A549 (cell line): ENCODE measurements around the gene MED26. TPM values are rescaled to one million over a fixed set of nuclear protein-coding genes. Genes with fewer than 3 reads are reported as not detected.
A peak's percentile ranks its signal among the peaks of the same experiment; 100 is the strongest.

Source experiments
- ATAC-seq, 2 experiments: fragments of 200-7000 bp in 1 of 2; fragments of >200 bp in 1 of 2; cut with Nextera tagmentation in 1 of 2; cut with Tn5 transposase in 1 of 2; 3 replicates each; pipeline versions ENCODE4 v1.8.0 to v1.9.1; 2018 to 2020; ENCODE audit warnings: mild to moderate bottlenecking in 1 of 2, moderate library complexity in 1 of 2
- CTCF ChIA-PET: fragments of 300-600 bp; sonication (Branson Sonifier 250); formaldehyde crosslinking; extraction: SDS; loops from one replicate; lab custom pipeline; 2021; ENCODE audit warnings: antibody characterized with exemption, inconsistent platforms; lab: Yijun Ruan, JAX
- POLR2A ChIA-PET: fragments of 350-600 bp; formaldehyde crosslinking; extraction: SDS; loops from one replicate; lab custom pipeline; 2021; ENCODE audit warnings: antibody characterized with exemption, inconsistent platforms; lab: Yijun Ruan, JAX
- DNase-seq, 2 experiments: peaks; one replicate each; pipeline versions ENCODE4 v3.0.0 to v3.0.0-alpha.2; 2011 to 2016; ENCODE audit warnings: low read depth in 1 of 2, low spot score in 1 of 2
- FAIRE-seq: peaks from 2 replicates; lab custom pipeline; 2011; peaks lifted over from hg19 to GRCh38; lab: Jason Lieb, UNC
- H3K27ac ChIP-seq, 2 experiments: fragments of >200 bp; sonication (Bioruptor Twin); formaldehyde crosslinking; 3 replicates each; pipeline ENCODE4 v1.5.1; 2016 to 2017
- H3K4me1 ChIP-seq: fragments of >200 bp; sonication (Bioruptor Twin); formaldehyde crosslinking; 3 replicates; pipeline ENCODE4 v1.6.1; 2016
- H3K4me2 ChIP-seq: fragments of >200 bp; sonication (Bioruptor Twin); formaldehyde crosslinking; 3 replicates; pipeline ENCODE4 v1.6.1; 2016
- H3K4me3 ChIP-seq: fragments of >200 bp; sonication (Bioruptor Twin); formaldehyde crosslinking; 3 replicates; pipeline ENCODE4 v1.5.1; 2016
- H3K9me3 ChIP-seq: fragments of >200 bp; sonication (Bioruptor Twin); formaldehyde crosslinking; 3 replicates; pipeline ENCODE4 v1.6.1; 2016
- CBX8 ChIP-seq: fragments of 200-600 bp; sonication (generic); IDR thresholded peaks from 2 replicates; pipeline ENCODE4 v1.6.1; 2016
- CEBPB ChIP-seq, 2 experiments: fragments of >200 bp in 1 of 2; sonication (Bioruptor Twin) in 1 of 2; formaldehyde crosslinking in 1 of 2; IDR thresholded peaks; 2 replicates each; pipeline ENCODE4 v1.6.1; 2012 to 2016
- CHD2 ChIP-seq: fragments of 150-350 bp; IDR thresholded peaks from 2 replicates; pipeline ENCODE4 v1.6.1; 2014; ENCODE audit warnings: low read length; ENCODE audit not compliant: partially characterized antibody
- EP300 ChIP-seq, 2 experiments: fragments of >200 bp; sonication (Bioruptor Twin); formaldehyde crosslinking; IDR thresholded peaks; 2 replicates in 1 of 2; 3 replicates in 1 of 2; pipeline ENCODE4 v1.6.1; 2016 to 2017
- GATA3 ChIP-seq: IDR thresholded peaks from 2 replicates; pipeline ENCODE4 v1.6.1; 2012; ENCODE audit warnings: borderline replicate concordance
- HDAC2 ChIP-seq: fragments of 200-600 bp; sonication (generic); IDR thresholded peaks from 2 replicates; pipeline ENCODE4 v1.6.1; 2016
- HOXB5 ChIP-seq: fragments of 250-450 bp; sonication (Bioruptor Pico); IDR thresholded peaks from 2 replicates; pipeline ENCODE4 v1.5.0; 2020; ENCODE audit warnings: mild to moderate bottlenecking, moderate library complexity
- JUNB ChIP-seq: fragments of >200 bp; sonication (Bioruptor Twin); formaldehyde crosslinking; IDR thresholded peaks from 2 replicates; pipeline ENCODE4 v1.6.1; 2016
- KDM1A ChIP-seq: fragments of 200-600 bp; sonication (generic); IDR thresholded peaks from 2 replicates; pipeline ENCODE4 v1.6.1; 2016; ENCODE audit warnings: low read depth, mild to moderate bottlenecking
- KDM5A ChIP-seq: fragments of 200-600 bp; sonication (generic); IDR thresholded peaks from 2 replicates; pipeline ENCODE4 v1.6.1; 2016; ENCODE audit warnings: antibody characterized with exemption, mild to moderate bottlenecking
- MAFK ChIP-seq: fragments of 450-650 bp; IDR thresholded peaks from 2 replicates; pipeline ENCODE4 v1.6.1; 2014; ENCODE audit not compliant: partially characterized antibody
- NPAS2 ChIP-seq: fragments of 250-450 bp; sonication (Bioruptor Pico); IDR thresholded peaks from 2 replicates; pipeline ENCODE4 v1.8.0; 2022; ENCODE audit warnings: mild to moderate bottlenecking, moderate library complexity, borderline replicate concordance
- TFCP2L1 ChIP-seq: fragments of 250-450 bp; sonication (Bioruptor Pico); IDR thresholded peaks from 2 replicates; pipeline ENCODE4 v1.5.0; 2021; ENCODE audit warnings: mild to moderate bottlenecking
- TP53 ChIP-seq: fragments of 250-450 bp; sonication (Bioruptor Pico); IDR thresholded peaks from 2 replicates; pipeline ENCODE4 v1.5.0; 2021; ENCODE audit warnings: mild to moderate bottlenecking, moderate library complexity
- ZC3H11A ChIP-seq: fragments of 450-650 bp; IDR thresholded peaks from 2 replicates; pipeline ENCODE4 v1.6.1; 2014; ENCODE audit warnings: antibody characterized with exemption, mild to moderate bottlenecking
- WGBS: methylation state at CpG from one replicate; pipeline ENCODE4 v1.1.6; 2017; ENCODE audit errors: missing lambda C conversion rate; 5-methylcytosine and 5-hydroxymethylcytosine counted together
- polyA plus RNA-seq, 4 experiments: library from polyadenylated mRNA; depleted of rRNA in 3 of 4; stranded (reverse); fragments of >200 nt; fragmentation: RNase III in 1 of 4; extraction: RNeasy Plus Mini Kit Qiagen cat#74134 plus additional on column Dnase treatment in 1 of 4; gene quantifications; 2 replicates in 3 of 4; 3 replicates in 1 of 4; pipeline ENCODE4 v1.2.3, GENCODE V29; 2011 to 2017
- TF ChIP-seq, protein P1 (sequence below): IDR thresholded peaks from 2 replicates; pipeline ENCODE4 v1.6.1; 2012
- TF ChIP-seq, protein P2 (sequence below): fragments of 150-350 bp; IDR thresholded peaks from 2 replicates; pipeline ENCODE4 v1.6.1; 2014; ENCODE audit warnings: low read depth, mild to moderate bottlenecking, low read length
- TF ChIP-seq, protein P3 (sequence below): fragments of >200 bp; sonication (Bioruptor Twin); formaldehyde crosslinking; IDR thresholded peaks from 3 replicates; pipeline ENCODE4 v1.6.1; 2016

Gene MED26
- polyA plus RNA-seq, 2 of the 4 experiments (the other 2 are of a cell fraction), result 2.4 to 3.6 TPM

DNA sequence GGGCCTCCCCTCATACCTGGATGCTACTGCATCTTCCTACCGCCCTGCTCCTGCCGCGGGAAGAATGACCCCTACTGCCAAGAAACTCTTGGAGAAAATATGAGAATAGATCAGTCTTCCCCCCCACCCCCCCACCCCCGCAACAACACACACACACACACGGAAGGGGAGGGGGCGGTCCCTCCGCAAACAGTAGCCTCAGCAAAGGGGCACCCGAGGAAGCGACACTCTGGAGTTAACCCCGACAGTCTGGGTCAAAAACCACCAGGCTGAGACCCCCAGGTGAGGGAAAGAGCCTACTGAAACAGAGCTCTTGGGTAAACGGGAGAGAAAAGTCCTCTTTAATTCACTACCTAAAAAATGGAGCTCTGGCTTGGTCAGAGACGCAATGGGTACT, 1.2 kb downstream of the MED26 start:
- H3K27ac ChIP-seq, result peak overlapping the region; percentile 89 to 99
- peaks cover 15% of the 10 kb centered on the region; the same call in 2 of the 3 replicates for H3K4me1 ChIP-seq
- DNase-seq (no peak), FAIRE-seq (no peak)
- CTCF ChIA-PET, result interaction anchor here (0.6 kb wide), 1 partner anchor 12 kb away, joined by 3 read pairs; no protein-coding TSS in a partner anchor
- H3K4me3 ChIP-seq, result peak overlapping the region; percentile 98
- peak overlapping the region; percentile 87 for H3K4me2 ChIP-seq
- TF ChIP-seq CBX8 (no peak), JUNB (no peak), ZC3H11A (no peak), KDM5A (no peak), GATA3 (no peak), EP300 (IDR thresholded peaks at IDR 0.05) (no peak), CEBPB (IDR thresholded peaks at IDR 0.05) (no peak), MAFK (no peak), HDAC2 (no peak)
- TF ChIP-seq, protein P1, sequence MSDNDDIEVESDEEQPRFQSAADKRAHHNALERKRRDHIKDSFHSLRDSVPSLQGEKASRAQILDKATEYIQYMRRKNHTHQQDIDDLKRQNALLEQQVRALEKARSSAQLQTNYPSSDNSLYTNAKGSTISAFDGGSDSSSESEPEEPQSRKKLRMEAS, result no peak
- TF ChIP-seq, protein P2, sequence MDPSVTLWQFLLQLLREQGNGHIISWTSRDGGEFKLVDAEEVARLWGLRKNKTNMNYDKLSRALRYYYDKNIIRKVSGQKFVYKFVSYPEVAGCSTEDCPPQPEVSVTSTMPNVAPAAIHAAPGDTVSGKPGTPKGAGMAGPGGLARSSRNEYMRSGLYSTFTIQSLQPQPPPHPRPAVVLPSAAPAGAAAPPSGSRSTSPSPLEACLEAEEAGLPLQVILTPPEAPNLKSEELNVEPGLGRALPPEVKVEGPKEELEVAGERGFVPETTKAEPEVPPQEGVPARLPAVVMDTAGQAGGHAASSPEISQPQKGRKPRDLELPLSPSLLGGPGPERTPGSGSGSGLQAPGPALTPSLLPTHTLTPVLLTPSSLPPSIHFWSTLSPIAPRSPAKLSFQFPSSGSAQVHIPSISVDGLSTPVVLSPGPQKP, result no peak
- TF ChIP-seq, protein P3, sequence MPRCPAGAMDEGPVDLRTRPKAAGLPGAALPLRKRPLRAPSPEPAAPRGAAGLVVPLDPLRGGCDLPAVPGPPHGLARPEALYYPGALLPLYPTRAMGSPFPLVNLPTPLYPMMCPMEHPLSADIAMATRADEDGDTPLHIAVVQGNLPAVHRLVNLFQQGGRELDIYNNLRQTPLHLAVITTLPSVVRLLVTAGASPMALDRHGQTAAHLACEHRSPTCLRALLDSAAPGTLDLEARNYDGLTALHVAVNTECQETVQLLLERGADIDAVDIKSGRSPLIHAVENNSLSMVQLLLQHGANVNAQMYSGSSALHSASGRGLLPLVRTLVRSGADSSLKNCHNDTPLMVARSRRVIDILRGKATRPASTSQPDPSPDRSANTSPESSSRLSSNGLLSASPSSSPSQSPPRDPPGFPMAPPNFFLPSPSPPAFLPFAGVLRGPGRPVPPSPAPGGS, result no peak
- TF ChIP-seq, all 56 proteins: peak for 0
- POLR2A ChIA-PET, result no interaction called here
- WGBS, result 32% methylated on average over 5 of the region's 12 CpGs
- H3K9me3 ChIP-seq, result no peaks in the 10 kb centered on the region
- ATAC-seq, result no peak

DNA sequence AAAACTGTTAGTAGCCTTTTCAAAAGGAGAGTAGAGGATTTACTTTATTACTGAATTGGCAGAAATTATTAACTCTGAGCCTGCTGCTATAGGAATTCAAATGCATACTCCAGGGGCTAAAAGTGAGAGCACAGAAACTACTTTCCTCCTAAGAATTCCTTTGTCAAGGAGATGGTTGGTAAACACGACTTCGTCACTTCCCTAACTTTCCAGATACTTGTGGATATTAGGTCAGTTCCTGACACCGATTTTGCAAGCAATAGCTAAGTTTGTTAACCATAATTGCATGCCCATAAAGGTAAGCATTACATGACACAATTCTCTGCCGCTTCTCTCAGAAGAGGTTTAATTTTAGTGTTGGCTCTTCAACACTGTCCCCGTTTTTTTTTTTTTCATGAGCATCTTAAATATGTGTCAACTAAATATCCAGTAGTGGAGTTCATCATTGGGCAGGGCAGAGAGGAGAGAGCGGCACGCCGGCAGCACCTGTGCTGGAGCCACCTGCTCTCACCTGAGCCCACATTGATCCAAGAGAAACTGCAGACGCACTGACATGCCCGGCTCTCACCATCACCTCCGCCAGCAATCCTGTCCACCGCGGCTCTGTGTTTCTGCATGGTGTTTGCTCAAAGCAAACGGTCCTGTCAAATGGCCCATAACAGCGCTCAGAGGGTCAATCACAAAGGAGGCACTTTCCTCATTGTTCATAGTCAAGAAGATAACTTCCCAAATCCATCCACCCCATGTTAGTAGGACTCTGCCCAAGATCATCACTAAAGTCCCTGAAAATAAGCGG, 2.6 kb downstream of the MED26 start:
- CTCF ChIA-PET, result interaction anchor here (1.3 kb wide), 1 partner anchor 11 kb away, joined by 4 read pairs; no protein-coding TSS in a partner anchor
- no peak overlapping the region for H3K4me3 ChIP-seq

DNA sequence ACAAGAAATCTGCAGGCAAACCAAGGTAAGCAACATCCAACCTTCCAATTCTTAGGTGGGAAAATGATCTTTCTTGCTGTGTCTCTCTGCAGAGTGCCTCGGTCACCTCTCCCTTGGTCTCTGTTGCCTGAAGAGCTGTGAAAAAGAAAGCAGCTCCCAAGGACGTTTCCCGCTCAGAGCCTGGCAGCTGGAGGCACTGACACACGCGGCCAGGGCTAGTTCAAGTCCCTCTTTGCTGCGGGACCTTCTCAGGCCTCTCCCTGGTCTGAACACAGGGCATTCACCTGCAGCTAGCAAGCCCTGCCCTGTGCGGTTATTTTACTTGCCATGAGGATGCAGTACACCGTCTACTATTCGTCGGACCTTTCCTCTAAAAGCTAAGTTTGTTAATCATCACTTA, 3.8 kb downstream of the MED26 start:
- ATAC-seq (no peak), DNase-seq (no peak), FAIRE-seq (no peak)
- Histone ChIP-seq H3K4me3 (no peak overlapping the region), H3K4me1 (peaks cover 12% of the 10 kb centered on the region; the same call in 2 of the 3 replicates), H3K27ac (no peak overlapping the region), H3K4me2 (no peak overlapping the region), H3K9me3 (no peaks in the 10 kb centered on the region)
- no peak for TF ChIP-seq TFCP2L1 (CRISPR knock-in tag)
- POLR2A ChIA-PET, result no interaction called here
- 90% methylated on average over 10 of the region's 10 CpGs for WGBS
- CTCF ChIA-PET, result interaction anchor here (0.6 to 1.3 kb wide), 2 partner anchors 12 to 25 kb away, joined by 4 to 6 read pairs; no protein-coding TSS in a partner anchor

More for the DNA sequence above, 2.6 kb downstream of the MED26 start:
- ATAC-seq, result no peak
- POLR2A ChIA-PET, result no interaction called here
- Histone ChIP-seq H3K27ac (no peak overlapping the region), H3K4me2 (no peak overlapping the region), H3K4me1 (peaks cover 15% of the 10 kb centered on the region; the same call in 2 of the 3 replicates), H3K9me3 (no peaks in the 10 kb centered on the region)
- no peak for DNase-seq
- 83% methylated on average over 14 of the region's 16 CpGs for WGBS
- FAIRE-seq, result no peak
- TF ChIP-seq, protein P2, result no peak
- TF ChIP-seq KDM1A, result no peak
- TF ChIP-seq NPAS2, result no peak
- TF ChIP-seq CHD2, result no peak
- no peak for TF ChIP-seq HOXB5 (CRISPR knock-in tag)
- no peak for TF ChIP-seq MAFK
- no peak for TF ChIP-seq CBX8
- no peak for TF ChIP-seq TP53 (CRISPR knock-in tag)
- no peak for TF ChIP-seq EP300 (IDR thresholded peaks at IDR 0.05)
- no peak for TF ChIP-seq HDAC2
- TF ChIP-seq, all 56 proteins: peak for 0
